ENCODE measurements around the gene WAS. TPM values are rescaled to one million over a fixed set of nuclear protein-coding genes. Genes with fewer than 3 reads are reported as not detected.

The WAS gene
- total RNA-seq (2022) (0.39 and 0.43 TPM in 2 replicates), Bru-seq, nascent RNA (percentile 28 among the genes with signal in this experiment), BruChase-seq, experiment 1, labeled RNA remaining after a 2-hour chase (percentile 14 among the genes with signal in this experiment), BruChase-seq, experiment 2, labeled RNA remaining after a 6-hour chase (percentile 27 among the genes with signal in this experiment)
- long read RNA-seq = 0 reads

DNA sequence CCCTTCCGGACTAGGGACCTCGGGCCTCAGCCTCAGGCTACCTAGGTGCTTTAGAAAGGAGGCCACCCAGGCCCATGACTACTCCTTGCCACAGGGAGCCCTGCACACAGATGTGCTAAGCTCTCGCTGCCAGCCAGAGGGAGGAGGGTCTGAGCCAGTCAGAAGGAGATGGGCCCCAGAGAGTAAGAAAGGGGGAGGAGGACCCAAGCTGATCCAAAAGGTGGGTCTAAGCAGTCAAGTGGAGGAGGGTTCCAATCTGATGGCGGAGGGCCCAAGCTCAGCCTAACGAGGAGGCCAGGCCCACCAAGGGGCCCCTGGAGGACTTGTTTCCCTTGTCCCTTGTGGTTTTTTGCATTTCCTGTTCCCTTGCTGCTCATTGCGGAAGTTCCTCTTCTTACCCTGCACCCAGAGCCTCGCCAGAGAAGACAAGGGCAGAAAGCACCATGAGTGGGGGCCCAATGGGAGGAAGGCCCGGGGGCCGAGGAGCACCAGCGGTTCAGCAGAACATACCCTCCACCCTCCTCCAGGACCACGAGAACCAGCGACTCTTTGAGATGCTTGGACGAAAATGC is at the start of gene WAS:
TSS of gene WAS (plus strand) at position 389 of the 572 bp plus-strand sequence. CDS start at position 444, 55 bp downstream.
- POLR2A ChIA-PET = no interaction called here
- no peaks in the 10 kb centered on the region for H3K36me3 Mint-ChIP-seq (ENCODE audit: insufficient read depth, unreplicated experiment)
- no peak within 1 kb of the TSS for H3K4me3 Mint-ChIP-seq (ENCODE audit: unreplicated experiment)
- Histone ChIP-seq H3K27me3 (replicated peaks; ENCODE audit: control insufficient read depth, insufficient read depth, low read length) (no peaks in the 10 kb centered on the region), H3K36me3 (ENCODE audit: control insufficient read depth, insufficient read depth, low read length) (no peaks in the 10 kb centered on the region), H3K4me1 (no peaks in the 10 kb centered on the region), H3K9me3 (no peaks in the 10 kb centered on the region), H3K4me3 (ENCODE audit: low read depth, low read length) (no peak within 1 kb of the TSS)
- no peaks in the 10 kb centered on the region for H3K4me1 Mint-ChIP-seq (ENCODE audit: low read depth, unreplicated experiment)
- BruUV-seq (replicated peaks) = no TSS peak
- no peaks in the 10 kb centered on the region for H3K27me3 Mint-ChIP-seq (ENCODE audit: insufficient read depth, unreplicated experiment)
- no peak for DNase-seq
- TF ChIP-seq, protein P1, sequence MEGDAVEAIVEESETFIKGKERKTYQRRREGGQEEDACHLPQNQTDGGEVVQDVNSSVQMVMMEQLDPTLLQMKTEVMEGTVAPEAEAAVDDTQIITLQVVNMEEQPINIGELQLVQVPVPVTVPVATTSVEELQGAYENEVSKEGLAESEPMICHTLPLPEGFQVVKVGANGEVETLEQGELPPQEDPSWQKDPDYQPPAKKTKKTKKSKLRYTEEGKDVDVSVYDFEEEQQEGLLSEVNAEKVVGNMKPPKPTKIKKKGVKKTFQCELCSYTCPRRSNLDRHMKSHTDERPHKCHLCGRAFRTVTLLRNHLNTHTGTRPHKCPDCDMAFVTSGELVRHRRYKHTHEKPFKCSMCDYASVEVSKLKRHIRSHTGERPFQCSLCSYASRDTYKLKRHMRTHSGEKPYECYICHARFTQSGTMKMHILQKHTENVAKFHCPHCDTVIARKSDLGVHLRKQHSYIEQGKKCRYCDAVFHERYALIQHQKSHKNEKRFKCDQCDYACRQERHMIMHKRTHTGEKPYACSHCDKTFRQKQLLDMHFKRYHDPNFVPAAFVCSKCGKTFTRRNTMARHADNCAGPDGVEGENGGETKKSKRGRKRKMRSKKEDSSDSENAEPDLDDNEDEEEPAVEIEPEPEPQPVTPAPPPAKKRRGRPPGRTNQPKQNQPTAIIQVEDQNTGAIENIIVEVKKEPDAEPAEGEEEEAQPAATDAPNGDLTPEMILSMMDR (IDR thresholded peaks at IDR 0.05; ENCODE audit: insufficient read depth in 1 of 2, low read depth in 1 of 2, low read length in 1 of 2, severe bottlenecking in 1 of 2, unreplicated experiment in 1 of 2) = no peak
- intact Hi-C loops (cut with micrococcal nuclease; ENCODE audit: unreplicated experiment) = no loop called here
- H3K27ac Mint-ChIP-seq (ENCODE audit: unreplicated experiment) = no peak within 1 kb of the TSS
- no peaks in the 10 kb centered on the region for H3K9me3 Mint-ChIP-seq (ENCODE audit: unreplicated experiment)
- CTCF ChIA-PET = no interaction called here

DNA sequence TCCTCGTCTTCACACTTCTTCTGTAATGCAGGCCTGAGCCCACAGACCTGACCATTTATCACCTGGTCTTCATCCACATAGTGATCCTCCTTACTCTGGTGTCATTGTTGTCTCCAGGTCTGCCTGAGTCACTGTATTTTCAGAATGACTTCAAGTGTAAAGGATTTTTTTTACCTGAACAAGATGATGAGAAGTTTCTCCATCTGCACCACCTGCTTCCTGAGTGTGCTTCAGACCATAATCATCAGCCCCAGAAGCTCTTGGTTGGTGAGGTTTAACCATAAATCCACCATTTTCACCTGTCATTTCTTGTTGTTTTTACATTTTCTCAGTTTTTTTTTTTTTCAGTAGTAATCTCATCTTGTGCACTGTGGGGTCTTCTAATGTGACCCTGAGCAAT is 47.3 kb upstream of the WAS start:
- no peaks in the 10 kb centered on the region for H3K4me1 Mint-ChIP-seq (ENCODE audit: low read depth, unreplicated experiment)
- Histone ChIP-seq H3K9me3 (no peaks in the 10 kb centered on the region), H3K4me3 (ENCODE audit: low read depth, low read length) (no peak overlapping the region), H3K27me3 (replicated peaks; ENCODE audit: control insufficient read depth, insufficient read depth, low read length) (no peaks in the 10 kb centered on the region), H3K4me1 (peaks cover 5% of the 10 kb centered on the region), H3K36me3 (ENCODE audit: control insufficient read depth, insufficient read depth, low read length) (no peaks in the 10 kb centered on the region)
- no peak for DNase-seq
- no peaks in the 10 kb centered on the region for H3K36me3 Mint-ChIP-seq (ENCODE audit: insufficient read depth, unreplicated experiment)
- no peaks in the 10 kb centered on the region for H3K9me3 Mint-ChIP-seq (ENCODE audit: unreplicated experiment)
- no peak overlapping the region for H3K27ac Mint-ChIP-seq (ENCODE audit: unreplicated experiment)
- no peak overlapping the region for H3K4me3 Mint-ChIP-seq (ENCODE audit: unreplicated experiment)
- intact Hi-C loops (cut with micrococcal nuclease; ENCODE audit: unreplicated experiment) = loop anchor here (10.0 kb wide), 1 partner anchor 1468 kb away; no protein-coding TSS in a partner anchor
- no peaks in the 10 kb centered on the region for H3K27me3 Mint-ChIP-seq (ENCODE audit: insufficient read depth, unreplicated experiment)
- TF ChIP-seq, protein P1 (IDR thresholded peaks at IDR 0.05; ENCODE audit: insufficient read depth in 1 of 2, low read depth in 1 of 2, low read length in 1 of 2, severe bottlenecking in 1 of 2, unreplicated experiment in 1 of 2) = no peak
- no TSS peak for BruUV-seq (replicated peaks)
- POLR2A ChIA-PET = no interaction called here
- CTCF ChIA-PET = no interaction called here

DNA sequence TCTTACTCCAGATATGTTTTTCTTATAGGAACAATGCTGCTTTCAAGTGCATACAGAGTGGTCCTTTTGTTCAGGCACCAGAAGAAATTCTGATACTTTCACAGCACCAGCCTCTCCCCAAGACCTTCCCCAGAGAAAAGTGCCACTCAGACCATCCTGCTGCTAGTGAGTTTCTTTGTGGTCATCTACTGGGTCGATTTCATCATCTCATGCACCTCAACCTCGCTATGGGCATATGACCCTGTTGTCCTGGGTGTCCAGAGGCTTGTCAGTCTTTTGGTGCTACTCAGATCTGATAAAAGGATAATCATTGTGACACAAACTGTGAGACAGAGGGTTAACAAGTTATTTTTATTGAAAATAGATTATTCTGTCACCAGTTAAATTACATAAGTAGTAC is 46.8 kb upstream of the WAS start:
- TF ChIP-seq, protein P1 (IDR thresholded peaks at IDR 0.05; ENCODE audit: insufficient read depth in 1 of 2, low read depth in 1 of 2, low read length in 1 of 2, severe bottlenecking in 1 of 2, unreplicated experiment in 1 of 2) = no peak
- no peaks in the 10 kb centered on the region for H3K27me3 ChIP-seq (replicated peaks; ENCODE audit: control insufficient read depth, insufficient read depth, low read length)
- no TSS peak for BruUV-seq (replicated peaks)
- ChIA-PET CTCF (no interaction called here), POLR2A (no interaction called here)
- H3K36me3 Mint-ChIP-seq (ENCODE audit: insufficient read depth, unreplicated experiment) = no peaks in the 10 kb centered on the region
- H3K9me3 Mint-ChIP-seq (ENCODE audit: unreplicated experiment) = no peaks in the 10 kb centered on the region
- no peak overlapping the region for H3K4me3 ChIP-seq (ENCODE audit: low read depth, low read length)
- no peak overlapping the region for H3K27ac Mint-ChIP-seq (ENCODE audit: unreplicated experiment)
- no peaks in the 10 kb centered on the region for H3K4me1 Mint-ChIP-seq (ENCODE audit: low read depth, unreplicated experiment)
- H3K36me3 ChIP-seq (ENCODE audit: control insufficient read depth, insufficient read depth, low read length) = no peaks in the 10 kb centered on the region
- no peak for DNase-seq
- H3K9me3 ChIP-seq = no peaks in the 10 kb centered on the region
- H3K4me3 Mint-ChIP-seq (ENCODE audit: unreplicated experiment) = no peak overlapping the region
- peaks cover 3% of the 10 kb centered on the region for H3K4me1 ChIP-seq
- intact Hi-C loops (cut with micrococcal nuclease; ENCODE audit: unreplicated experiment) = loop anchor here (10.0 kb wide), 1 partner anchor 1468 kb away; no protein-coding TSS in a partner anchor
- no peaks in the 10 kb centered on the region for H3K27me3 Mint-ChIP-seq (ENCODE audit: insufficient read depth, unreplicated experiment)

Measured in Caco-2 (cell line).